Kidney epithelial cell (primary cell): ENCODE data around the gene MOCS1. TPM values are rescaled to one million over a fixed set of nuclear protein-coding genes. Genes with fewer than 3 reads are reported as not detected.

ENCODE experiments used
- DNase-seq: peaks from one replicate; pipeline ENCODE4 v3.0.0-alpha.2; 2010; ENCODE audit warnings: low read depth
- H3K27me3 ChIP-seq: 2 replicates; pipeline ENCODE4 v1.6.0; 2011; ENCODE audit warnings: low read length; ENCODE audit not compliant: control insufficient read depth, insufficient read depth
- H3K36me3 ChIP-seq: 2 replicates; pipeline ENCODE4 v1.5.1; 2011; ENCODE audit warnings: low read length; ENCODE audit not compliant: control insufficient read depth, insufficient read depth
- H3K4me3 ChIP-seq: 2 replicates; pipeline ENCODE4 v1.5.1; 2011; ENCODE audit warnings: low read depth, mild to moderate bottlenecking, control low read depth, low read length
- CTCF ChIP-seq: IDR thresholded peaks from 2 replicates; pipeline ENCODE4 v1.5.1; 2011; ENCODE audit warnings: mild to moderate bottlenecking, moderate library complexity, low read length, control low read depth, inconsistent platforms; ENCODE audit not compliant: insufficient read depth, poor library complexity, severe bottlenecking
- total RNA-seq: library from RNA; depleted of rRNA; stranded (reverse); fragments of >200 nt; gene quantifications from 2 replicates; pipeline ENCODE4 v1.2.3, GENCODE V29; 2015

MOCS1 gene
- total RNA-seq, 1 donor from 2014 or later, result 15.0 TPM

- H3K27me3 ChIP-seq, result no peaks in the 10 kb centered on the region
- DNase-seq, result no peak
- TF ChIP-seq CTCF, result peak; percentile 71
Observed at GRCh38 chr6:39892490-39893129, 41.7 kb downstream of the MOCS1 start.

GRCh38 chr6:39891976-39892375, 42.3 kb downstream of the MOCS1 start:
- no peaks in the 10 kb centered on the region for H3K36me3 ChIP-seq
- no peaks in the 10 kb centered on the region for H3K27me3 ChIP-seq
- TF ChIP-seq CTCF, result no peak
- no peak for DNase-seq
- H3K4me3 ChIP-seq, result no peak overlapping the region

More at GRCh38 chr6:39892490-39893129, 41.7 kb downstream of the MOCS1 start:
- Histone ChIP-seq H3K36me3 (no peaks in the 10 kb centered on the region), H3K4me3 (no peak overlapping the region)

GRCh38 chr6:39891353-39891752, 42.9 kb downstream of the MOCS1 start:
- no peak for DNase-seq
- Histone ChIP-seq H3K27me3 (no peaks in the 10 kb centered on the region), H3K36me3 (no peaks in the 10 kb centered on the region), H3K4me3 (no peak overlapping the region)
- no peak for TF ChIP-seq CTCF

- Histone ChIP-seq H3K4me3 (no peak overlapping the region), H3K27me3 (no peaks in the 10 kb centered on the region), H3K36me3 (no peaks in the 10 kb centered on the region)
- DNase-seq, result no peak
- TF ChIP-seq CTCF, result no peak
Observed at GRCh38 chr6:39889229-39889628, 45.0 kb downstream of the MOCS1 start.

- no peaks in the 10 kb centered on the region for H3K27me3 ChIP-seq
- H3K36me3 ChIP-seq, result no peaks in the 10 kb centered on the region
- no peak overlapping the region for H3K4me3 ChIP-seq
- peak; percentile 75 for DNase-seq
- TF ChIP-seq CTCF, result no peak
Observed at GRCh38 chr6:39887692-39888450, 46.4 kb downstream of the MOCS1 start.

- Histone ChIP-seq H3K36me3 (no peaks in the 10 kb centered on the region), H3K4me3 (no peak overlapping the region), H3K27me3 (no peaks in the 10 kb centered on the region)
- DNase-seq, result no peak
- no peak for TF ChIP-seq CTCF
Observed at GRCh38 chr6:39886871-39887270, 47.4 kb downstream of the MOCS1 start.
